ENCODE results near the gene ATP2C2. TPM values are rescaled to one million over a fixed set of nuclear protein-coding genes. Genes with fewer than 3 reads are reported as not detected.
A peak's percentile ranks its signal among the peaks of the same experiment; 100 is the strongest.
"Not testable (repeated sequence)": the region's sequence is repeated elsewhere in the genome, so short reads cannot be mapped to it uniquely, and the experiment has no call there.

Gene ATP2C2
- total and polyA plus RNA-seq, 7 experiments from 2014 or later: 0.20 TPM; not detected in 6

DNA sequence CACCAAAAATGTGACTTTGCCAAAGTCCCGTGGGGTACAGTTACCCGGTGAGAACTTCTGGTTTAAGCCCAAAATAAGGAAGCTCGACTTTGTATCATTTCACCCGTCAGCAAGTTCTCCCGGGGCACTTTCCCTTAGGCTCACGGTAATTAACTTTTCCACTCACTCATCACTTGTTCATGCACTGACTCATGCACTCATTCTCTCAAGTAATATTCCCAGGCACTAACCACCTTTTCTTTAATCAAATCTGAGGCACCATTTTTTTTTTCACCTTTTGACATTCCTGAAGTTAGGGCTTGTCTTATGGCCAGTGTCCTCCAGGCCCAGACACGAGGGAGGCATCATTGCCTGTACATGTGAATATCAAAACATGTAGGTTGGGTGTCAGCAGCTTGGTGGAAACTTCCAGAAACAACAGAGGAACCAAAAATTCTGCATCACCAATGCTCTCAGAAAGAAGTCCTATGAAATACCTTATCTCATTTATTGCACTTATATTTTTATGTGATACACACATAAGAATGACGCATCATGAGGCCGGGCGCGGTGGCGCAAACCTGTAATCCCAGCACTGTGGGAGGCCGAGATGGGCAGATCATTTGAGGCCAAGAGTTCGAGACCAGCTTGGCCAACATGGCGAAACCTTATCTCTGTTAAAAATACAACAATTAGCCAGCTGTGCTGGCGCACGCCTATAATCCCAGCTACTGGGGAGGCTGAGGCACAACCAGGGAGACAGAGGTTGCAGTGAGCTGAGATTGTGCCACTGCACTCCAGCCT lies 36.1 kb upstream of the ATP2C2 start:
- ATAC-seq: no peak
- peaks cover 0 to 8% (median 0%) of the 10 kb centered on the region in 5 donors for H3K36me3 Mint-ChIP-seq
- no peak for DNase-seq
- H3K4me3 ChIP-seq (ENCODE audit: low read length): no peak overlapping the region
- H3K36me3 ChIP-seq (ENCODE audit: control insufficient read depth in 2 of 3, insufficient read depth in 3 of 3, low read length in 3 of 3): no peaks in the 10 kb centered on the region
- POLR2A ChIA-PET: no interaction called here
- no peaks in the 10 kb centered on the region for H3K9me3 ChIP-seq (ENCODE audit: control insufficient read depth in 2 of 3, low read length in 3 of 3)
- intact Hi-C loops (cut with micrococcal nuclease): no loop called here
- H3K4me1 Mint-ChIP-seq: peaks cover 0 to 2% (median 0%) of the 10 kb centered on the region in 7 donors
- H3K9me3 Mint-ChIP-seq: peaks cover 2 to 24% (median 14%) of the 10 kb centered on the region in 11 donors
- no peaks in the 10 kb centered on the region for H3K4me1 ChIP-seq (ENCODE audit: control insufficient read depth in 2 of 2, insufficient read depth in 2 of 2, low read length in 2 of 2)
- no peak overlapping the region for H3K4me3 Mint-ChIP-seq
- H3K27ac ChIP-seq (ENCODE audit: low read depth, low read length): no peak overlapping the region
- H3K27me3 Mint-ChIP-seq: peaks cover 0 to 8% (median 5%) of the 10 kb centered on the region in 5 donors
- no peaks in the 10 kb centered on the region for H3K27me3 ChIP-seq (ENCODE audit: control insufficient read depth in 2 of 2, insufficient read depth in 2 of 2, low read length in 2 of 2)
- CTCF ChIA-PET: no interaction called here
- no peak overlapping the region for H3K27ac Mint-ChIP-seq

DNA sequence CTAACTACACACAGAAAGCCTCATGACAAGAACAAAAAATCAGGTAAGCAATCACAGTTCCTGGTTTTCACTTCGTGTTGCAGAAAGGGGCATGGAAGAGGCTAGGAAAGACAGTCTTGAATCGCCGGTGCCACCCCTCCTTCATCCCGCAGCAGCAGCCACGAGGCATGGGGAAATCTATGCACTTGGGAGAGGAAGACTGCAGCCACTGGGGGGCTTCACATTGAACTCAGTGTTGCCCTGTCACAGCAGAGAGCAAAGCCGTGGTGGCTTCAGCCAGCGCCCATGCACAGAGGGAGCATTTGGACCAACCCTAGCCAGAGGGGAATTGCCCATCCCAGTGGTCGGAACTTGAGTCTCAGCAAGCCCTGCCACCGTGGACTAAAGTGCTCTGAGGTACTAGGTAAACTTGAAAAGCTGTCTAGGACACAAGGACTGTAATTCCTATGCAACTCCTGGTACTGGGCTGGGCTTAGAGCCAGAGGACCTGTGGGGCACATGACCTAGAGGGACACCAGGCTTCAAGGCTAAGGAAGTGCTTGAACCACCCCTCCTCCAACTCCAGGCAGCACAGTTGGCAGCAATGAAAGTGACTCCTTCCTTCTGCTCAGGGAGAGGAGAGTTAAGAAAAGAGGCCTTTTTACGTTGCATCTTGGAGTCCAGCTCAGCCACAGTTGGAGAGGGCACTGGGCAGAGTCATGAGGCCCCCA lies 35.2 kb upstream of the ATP2C2 start:
- Histone ChIP-seq H3K36me3 (ENCODE audit: control insufficient read depth in 2 of 3, insufficient read depth in 3 of 3, low read length in 3 of 3) (no peaks in the 10 kb centered on the region), H3K9me3 (ENCODE audit: control insufficient read depth in 2 of 3, low read length in 3 of 3) (no peaks in the 10 kb centered on the region), H3K27me3 (ENCODE audit: control insufficient read depth in 2 of 2, insufficient read depth in 2 of 2, low read length in 2 of 2) (no peaks in the 10 kb centered on the region), H3K4me3 (ENCODE audit: low read length) (no peak overlapping the region), H3K4me1 (ENCODE audit: control insufficient read depth in 2 of 2, insufficient read depth in 2 of 2, low read length in 2 of 2) (no peaks in the 10 kb centered on the region), H3K27ac (ENCODE audit: low read depth, low read length) (no peak overlapping the region)
- Mint-ChIP-seq H3K4me1 (no peaks in the 10 kb centered on the region), H3K36me3 (peaks cover 0 to 8% (median 0%) of the 10 kb centered on the region in 5 donors), H3K27me3 (peaks cover 0 to 5% (median 0%) of the 10 kb centered on the region in 5 donors), H3K9me3 (peaks cover 2 to 29% (median 18%) of the 10 kb centered on the region in 11 donors), H3K27ac (no peak overlapping the region), H3K4me3 (no peak overlapping the region)
- CTCF ChIA-PET: no interaction called here
- POLR2A ChIA-PET: no interaction called here
- ATAC-seq (no peak), DNase-seq (no peak)
- intact Hi-C loops (cut with micrococcal nuclease): no loop called here

DNA sequence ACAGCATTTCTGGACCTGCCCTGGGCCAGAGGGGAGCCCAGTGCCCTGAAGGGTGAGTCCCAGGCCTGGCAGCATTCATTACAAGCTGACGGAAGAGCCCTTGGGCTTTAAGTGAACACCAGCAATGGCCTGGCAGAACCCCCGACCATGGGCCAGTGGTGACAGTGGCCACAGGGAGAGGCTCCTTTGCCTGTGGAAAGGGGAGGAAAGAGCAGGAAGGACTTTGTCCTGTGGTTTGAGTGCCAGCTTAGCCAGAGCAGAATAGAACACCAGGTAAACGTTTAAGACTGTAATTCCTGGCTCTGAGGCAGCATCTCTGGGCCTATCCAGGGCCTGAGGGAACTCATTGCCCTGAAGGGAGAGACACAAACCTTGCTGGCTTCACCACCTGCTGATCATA lies 34.3 kb upstream of the ATP2C2 start:
- POLR2A ChIA-PET: no interaction called here
- H3K27me3 ChIP-seq (ENCODE audit: control insufficient read depth in 2 of 2, insufficient read depth in 2 of 2, low read length in 2 of 2): no peaks in the 10 kb centered on the region

DNA sequence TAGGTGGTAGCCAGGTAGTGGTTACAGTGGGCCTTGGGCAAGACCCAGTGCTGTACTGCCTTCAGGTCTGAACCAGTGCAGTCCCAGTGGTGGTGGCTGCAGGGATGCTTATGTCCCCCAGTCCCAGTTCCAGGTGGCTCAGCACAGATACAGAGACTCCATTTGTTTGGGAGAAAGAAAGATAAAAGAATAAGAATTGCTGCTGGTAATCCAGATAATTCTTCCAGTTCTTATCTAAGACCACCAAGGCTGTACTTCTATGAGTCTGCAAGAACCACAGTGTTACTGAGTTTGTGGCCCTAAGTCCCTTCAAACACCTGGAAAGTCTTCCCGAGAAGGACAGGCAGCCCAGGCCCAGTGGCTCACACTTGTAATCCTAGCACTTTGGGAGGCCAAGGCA lies 33.9 kb upstream of the ATP2C2 start:
- ChIA-PET POLR2A (no interaction called here), CTCF (no interaction called here)
- Histone ChIP-seq H3K27me3 (ENCODE audit: control insufficient read depth in 2 of 2, insufficient read depth in 2 of 2, low read length in 2 of 2) (no peaks in the 10 kb centered on the region), H3K27ac (ENCODE audit: low read depth, low read length) (no peak overlapping the region), H3K9me3 (ENCODE audit: control insufficient read depth in 2 of 3, low read length in 3 of 3) (no peaks in the 10 kb centered on the region), H3K4me3 (ENCODE audit: low read length) (no peak overlapping the region), H3K4me1 (ENCODE audit: control insufficient read depth in 2 of 2, insufficient read depth in 2 of 2, low read length in 2 of 2) (no peaks in the 10 kb centered on the region), H3K36me3 (ENCODE audit: control insufficient read depth in 2 of 3, insufficient read depth in 3 of 3, low read length in 3 of 3) (no peaks in the 10 kb centered on the region)
- DNase-seq: no peak
- Mint-ChIP-seq H3K4me1 (no peaks in the 10 kb centered on the region), H3K4me3 (no peak overlapping the region), H3K27ac (no peak overlapping the region), H3K9me3 (peaks cover 2 to 29% (median 18%) of the 10 kb centered on the region in 11 donors), H3K27me3 (peaks cover 0 to 5% (median 0%) of the 10 kb centered on the region in 5 donors), H3K36me3 (peaks cover 0 to 8% (median 0%) of the 10 kb centered on the region in 5 donors)
- intact Hi-C loops (cut with micrococcal nuclease): no loop called here
- no peak for ATAC-seq

More for the DNA sequence above, 34.3 kb upstream of the ATP2C2 start:
- Mint-ChIP-seq H3K27me3 (peaks cover 0 to 5% (median 0%) of the 10 kb centered on the region in 5 donors), H3K36me3 (peaks cover 0 to 8% (median 0%) of the 10 kb centered on the region in 5 donors), H3K27ac (no peak overlapping the region), H3K4me3 (no peak overlapping the region), H3K9me3 (peaks cover 2 to 29% (median 18%) of the 10 kb centered on the region in 11 donors), H3K4me1 (no peaks in the 10 kb centered on the region)
- no peaks in the 10 kb centered on the region for H3K36me3 ChIP-seq (ENCODE audit: control insufficient read depth in 2 of 3, insufficient read depth in 3 of 3, low read length in 3 of 3)
- CTCF ChIA-PET: no interaction called here
- H3K4me3 ChIP-seq (ENCODE audit: low read length): no peak overlapping the region
- intact Hi-C loops (cut with micrococcal nuclease): no loop called here
- H3K27ac ChIP-seq (ENCODE audit: low read depth, low read length): no peak overlapping the region
- H3K4me1 ChIP-seq (ENCODE audit: control insufficient read depth in 2 of 2, insufficient read depth in 2 of 2, low read length in 2 of 2): no peaks in the 10 kb centered on the region
- ATAC-seq: no peak
- no peak for DNase-seq
- H3K9me3 ChIP-seq (ENCODE audit: control insufficient read depth in 2 of 3, low read length in 3 of 3): no peaks in the 10 kb centered on the region

DNA sequence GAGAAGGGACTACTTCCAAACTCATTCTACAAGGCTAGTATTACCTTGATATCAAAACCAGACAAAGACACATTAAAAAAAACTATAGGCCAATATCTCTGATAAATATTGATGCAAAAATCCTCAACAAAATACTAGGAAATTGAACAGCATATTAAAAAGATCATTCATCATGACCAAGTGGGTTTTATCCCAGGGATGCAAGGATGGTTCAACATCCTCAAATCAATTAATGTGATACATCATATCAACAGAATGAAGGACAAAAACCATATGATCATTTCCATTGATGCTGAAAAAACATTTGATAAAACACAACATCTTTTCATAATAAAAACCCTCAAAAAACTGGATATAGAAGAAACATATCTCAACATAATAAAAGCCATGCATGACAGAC lies 31.1 kb upstream of the ATP2C2 start:
- H3K9me3 Mint-ChIP-seq: peaks cover 2 to 29% (median 18%) of the 10 kb centered on the region in 11 donors
- H3K4me1 Mint-ChIP-seq; H3K27ac Mint-ChIP-seq; H3K4me1 ChIP-seq (ENCODE audit: control insufficient read depth in 2 of 2, insufficient read depth in 2 of 2, low read length in 2 of 2); H3K36me3 ChIP-seq (ENCODE audit: control insufficient read depth in 2 of 3, insufficient read depth in 3 of 3, low read length in 3 of 3); CTCF ChIA-PET; H3K27me3 Mint-ChIP-seq; H3K4me3 Mint-ChIP-seq; H3K27me3 ChIP-seq (ENCODE audit: control insufficient read depth in 2 of 2, insufficient read depth in 2 of 2, low read length in 2 of 2); ATAC-seq; H3K4me3 ChIP-seq (ENCODE audit: low read length); POLR2A ChIA-PET; H3K9me3 ChIP-seq (ENCODE audit: control insufficient read depth in 2 of 3, low read length in 3 of 3); DNase-seq; H3K36me3 Mint-ChIP-seq; H3K27ac ChIP-seq (ENCODE audit: low read depth, low read length); intact Hi-C loops (cut with micrococcal nuclease): not testable (repeated sequence)

DNA sequence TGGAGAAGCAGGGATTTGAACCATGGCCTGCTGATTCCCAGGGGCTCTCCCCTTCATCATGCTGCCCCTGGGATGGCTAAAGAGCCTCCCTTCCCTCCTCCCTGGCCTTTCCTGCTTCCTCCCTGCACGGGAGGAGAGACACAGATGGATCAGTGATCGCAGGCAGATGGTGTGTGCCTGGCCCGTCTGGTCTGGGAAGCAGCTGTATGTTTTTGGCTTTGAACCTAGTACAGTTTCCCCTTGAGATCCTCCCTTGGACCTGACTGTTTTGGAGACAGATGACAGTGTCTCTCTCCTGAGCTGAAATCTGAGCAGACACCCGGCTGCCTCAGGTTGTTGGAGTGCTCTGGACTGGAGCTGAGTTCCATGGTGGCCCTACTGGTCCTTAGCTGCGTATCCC lies 29.0 kb upstream of the ATP2C2 start:
- H3K9me3 Mint-ChIP-seq: peaks cover 2 to 29% (median 18%) of the 10 kb centered on the region in 11 donors
- no peak for ATAC-seq
- intact Hi-C loops (cut with micrococcal nuclease): no loop called here
- CTCF ChIA-PET: no interaction called here
- no peaks in the 10 kb centered on the region for H3K4me1 Mint-ChIP-seq
- no peak overlapping the region for H3K4me3 ChIP-seq (ENCODE audit: low read length)
- H3K4me3 Mint-ChIP-seq: no peak overlapping the region
- no peak for DNase-seq
- H3K36me3 Mint-ChIP-seq: peaks cover 0 to 8% (median 0%) of the 10 kb centered on the region in 5 donors
- H3K27me3 ChIP-seq (ENCODE audit: control insufficient read depth in 2 of 2, insufficient read depth in 2 of 2, low read length in 2 of 2): no peaks in the 10 kb centered on the region
- peaks cover 0 to 5% (median 0%) of the 10 kb centered on the region in 5 donors for H3K27me3 Mint-ChIP-seq
- no peak overlapping the region for H3K27ac ChIP-seq (ENCODE audit: low read depth, low read length)
- H3K27ac Mint-ChIP-seq: peak overlapping the region in 1 of 9 donors; percentile 8
- no peaks in the 10 kb centered on the region for H3K36me3 ChIP-seq (ENCODE audit: control insufficient read depth in 2 of 3, insufficient read depth in 3 of 3, low read length in 3 of 3)
- no peaks in the 10 kb centered on the region for H3K4me1 ChIP-seq (ENCODE audit: control insufficient read depth in 2 of 2, insufficient read depth in 2 of 2, low read length in 2 of 2)
- POLR2A ChIA-PET: no interaction called here
- no peaks in the 10 kb centered on the region for H3K9me3 ChIP-seq (ENCODE audit: control insufficient read depth in 2 of 3, low read length in 3 of 3)

All from naive thymus-derived CD4-positive, alpha-beta T cell (primary cell).